HUDEP-2 (cell line): ENCODE measurements around the gene CDH2.

Source experiments
- DNase-seq, 76 experiments: peaks; one replicate each; lab custom pipeline; 2025; ENCODE audit not compliant: unreplicated experiment in 76 of 76; lab: John Stamatoyannopoulos, UW

The CDH2 gene

DNA sequence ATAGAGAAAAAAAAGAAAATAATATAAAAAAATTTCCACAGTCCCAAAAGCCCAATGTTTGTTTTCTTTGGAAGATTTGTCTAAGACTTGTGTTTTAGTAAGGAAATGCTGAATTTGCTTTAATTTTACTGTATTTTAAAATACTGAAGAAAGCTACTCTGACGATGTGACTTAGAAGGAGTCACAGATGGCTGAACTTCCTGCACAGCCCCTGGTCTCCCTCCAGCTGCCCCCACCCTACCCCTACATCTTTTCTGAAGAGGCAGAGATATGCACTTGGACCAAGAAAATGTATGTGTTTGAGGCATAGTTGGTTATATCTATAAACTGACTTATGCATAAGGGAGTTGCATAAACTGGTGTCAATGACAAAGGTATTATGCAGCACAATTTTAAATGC is 172.3 kb downstream of the CDH2 start:
- no peak for DNase-seq

DNA sequence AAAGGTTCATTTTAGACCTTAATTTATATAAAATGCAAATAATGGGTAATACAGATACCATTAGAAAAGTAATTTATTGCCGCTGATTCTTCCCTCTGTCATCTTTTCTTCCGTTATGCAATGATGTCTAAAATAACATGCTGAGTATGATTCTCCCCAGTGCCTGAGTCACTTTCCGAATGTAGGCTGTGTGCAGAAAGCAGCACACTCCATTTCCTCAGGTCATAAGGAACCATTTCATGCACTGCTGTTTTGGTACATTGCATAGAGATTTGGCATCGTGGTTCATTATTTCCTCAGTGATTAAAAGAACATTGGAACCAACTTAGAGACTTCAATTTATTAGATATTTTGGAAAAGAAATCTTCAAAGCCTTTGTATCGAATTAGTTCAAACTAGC is 173.5 kb downstream of the CDH2 start:
- DNase-seq: no peak

DNA sequence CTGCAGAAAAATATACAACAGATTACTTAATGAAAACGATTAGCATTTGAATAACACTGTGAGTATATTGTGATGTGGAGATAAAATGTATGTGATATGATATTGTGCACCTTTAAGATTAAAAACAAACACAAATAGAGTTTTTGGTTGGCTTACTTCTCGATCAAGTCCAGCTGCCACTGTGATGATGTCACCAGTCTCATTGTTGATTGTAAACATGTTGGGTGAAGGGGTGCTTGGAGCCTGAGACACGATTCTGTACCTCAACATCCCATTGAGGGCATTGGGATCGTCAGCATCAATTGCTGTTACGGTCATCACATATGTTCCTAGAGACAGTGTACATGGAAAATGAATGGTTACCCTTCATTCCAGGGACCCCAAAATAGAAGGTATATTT is 174.1 kb downstream of the CDH2 start:
- no peak for DNase-seq

DNA sequence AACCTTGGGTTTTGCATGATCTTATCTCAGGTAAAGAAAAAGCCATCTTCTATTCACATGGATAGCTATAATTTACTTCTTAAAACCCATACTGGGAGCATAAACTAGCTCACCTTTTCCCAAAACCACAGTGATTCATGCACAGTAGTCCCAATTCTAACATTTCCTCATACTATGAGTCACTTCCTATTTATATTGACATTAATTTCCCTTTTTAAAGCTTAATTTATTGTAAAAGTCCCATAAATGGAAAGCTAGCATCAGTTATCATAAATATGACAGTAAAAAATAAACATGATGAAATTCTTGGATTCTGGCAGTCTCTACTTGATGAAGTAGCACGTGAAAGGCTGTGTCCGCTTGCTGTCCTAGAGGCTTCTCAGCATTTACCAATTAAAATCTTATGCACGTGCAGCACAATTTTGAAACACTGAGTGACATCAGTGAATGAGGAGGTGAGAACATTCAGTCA is 180.1 kb downstream of the CDH2 start:
- DNase-seq: no peak

DNA sequence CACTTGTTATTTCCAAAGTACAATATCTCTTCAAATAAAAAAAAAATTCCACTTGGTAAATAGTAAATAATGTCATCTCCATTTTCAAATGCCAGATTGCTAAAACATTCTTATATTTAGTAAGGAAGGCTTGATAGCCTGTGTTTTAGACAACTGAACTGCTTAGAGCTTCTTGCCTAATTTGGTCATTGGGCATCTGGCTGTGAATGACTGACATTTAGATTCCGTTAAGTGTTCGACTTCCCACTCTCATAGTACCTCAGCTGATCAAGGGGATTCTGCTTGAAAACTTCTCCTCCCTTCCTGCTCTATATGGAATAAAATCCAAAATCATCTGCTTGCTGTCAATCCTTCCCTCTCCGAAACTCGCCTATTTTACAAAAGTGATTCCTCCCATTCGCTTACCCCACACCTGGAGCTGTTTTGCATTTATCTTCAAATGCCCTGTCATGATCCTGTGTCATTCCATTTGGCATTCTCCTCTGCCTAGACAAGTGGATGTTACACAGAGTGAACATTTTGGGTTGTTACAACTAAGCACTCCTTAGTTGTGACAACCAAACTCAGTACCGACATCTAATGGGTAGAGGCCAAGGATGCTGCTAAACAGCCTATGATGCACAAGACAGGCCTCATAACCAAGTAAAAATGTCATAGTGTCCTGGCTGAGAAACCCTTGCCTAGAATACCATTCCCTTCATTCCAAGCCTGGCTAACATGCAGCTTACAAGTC is 181.0 kb downstream of the CDH2 start:
- DNase-seq: no peak

DNA sequence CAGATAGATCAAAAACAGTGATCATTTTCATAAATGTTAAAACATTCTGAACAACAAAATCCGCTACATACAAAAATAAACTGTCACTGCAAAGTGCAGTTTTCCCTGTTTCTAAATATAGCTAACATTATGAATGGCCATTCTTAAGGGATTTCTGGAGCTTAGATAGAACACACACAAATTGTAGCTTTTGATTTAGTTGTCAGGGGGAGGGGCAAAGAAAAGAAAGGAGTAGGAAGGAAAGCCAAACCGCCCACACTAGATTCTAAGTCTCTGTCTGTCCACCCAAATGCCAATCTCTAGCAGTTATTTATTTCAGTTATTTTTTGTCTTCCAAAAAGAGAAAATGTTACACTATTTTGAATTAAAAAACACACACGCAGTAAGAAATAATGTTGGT is 182.4 kb downstream of the CDH2 start:
- DNase-seq: no peak

DNA sequence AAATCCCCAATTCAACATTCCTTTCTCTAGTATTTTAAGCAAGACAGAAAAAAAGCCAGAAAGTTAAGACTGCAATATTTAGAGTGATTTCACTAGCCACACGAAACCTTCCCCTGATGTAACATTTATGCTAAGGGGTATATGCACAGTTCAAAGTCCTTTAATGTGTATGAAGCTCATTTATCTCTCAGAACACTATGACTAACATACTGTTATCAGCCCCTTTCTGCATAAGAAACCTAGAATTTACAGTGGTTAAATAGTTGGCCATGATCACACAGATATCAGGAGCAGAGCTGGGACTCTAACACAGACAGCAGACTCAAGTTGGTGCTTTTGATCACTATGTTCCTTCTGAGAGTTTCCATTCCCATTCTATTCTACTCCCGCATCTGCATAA is 185.5 kb downstream of the CDH2 start:
- no peak for DNase-seq

DNA sequence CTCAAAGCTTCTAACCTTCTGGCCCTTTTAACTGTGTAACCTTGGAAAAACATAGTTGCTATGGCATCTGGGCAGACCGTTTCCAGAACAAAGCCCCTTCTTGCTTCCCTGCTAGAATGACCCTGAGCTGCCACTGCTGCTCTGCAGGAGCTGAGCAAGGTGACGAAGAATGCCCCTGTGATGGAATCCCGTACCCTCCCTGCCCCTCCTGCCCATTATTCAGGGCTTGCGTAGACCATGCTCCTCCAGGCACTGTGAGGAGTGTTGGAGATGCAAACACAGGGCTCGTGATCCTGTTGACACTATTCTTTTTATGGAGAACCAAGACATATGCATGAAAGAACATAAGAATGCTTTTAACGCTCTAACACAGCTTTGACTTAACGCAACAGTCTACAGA is 191.1 kb downstream of the CDH2 start:
- no peak for DNase-seq

DNA sequence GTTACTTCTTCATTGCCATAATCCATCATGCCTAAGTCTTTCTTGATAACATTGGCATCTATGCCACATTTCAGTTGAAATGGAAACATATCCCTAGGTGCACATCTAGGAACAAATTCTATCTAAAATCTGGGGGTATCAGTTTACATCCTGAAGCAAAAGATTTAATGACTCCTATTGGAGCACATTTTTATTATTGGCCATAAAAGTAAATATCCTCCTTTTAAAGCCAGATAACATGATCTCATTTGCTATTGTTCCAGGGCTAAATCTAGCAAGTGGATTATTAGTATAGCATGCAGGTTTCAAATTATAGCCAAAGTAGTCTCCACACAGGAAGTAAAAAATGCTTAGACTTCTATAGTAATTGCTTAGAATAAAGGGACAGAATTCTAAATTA is 193.2 kb downstream of the CDH2 start:
- DNase-seq: no peak

DNA sequence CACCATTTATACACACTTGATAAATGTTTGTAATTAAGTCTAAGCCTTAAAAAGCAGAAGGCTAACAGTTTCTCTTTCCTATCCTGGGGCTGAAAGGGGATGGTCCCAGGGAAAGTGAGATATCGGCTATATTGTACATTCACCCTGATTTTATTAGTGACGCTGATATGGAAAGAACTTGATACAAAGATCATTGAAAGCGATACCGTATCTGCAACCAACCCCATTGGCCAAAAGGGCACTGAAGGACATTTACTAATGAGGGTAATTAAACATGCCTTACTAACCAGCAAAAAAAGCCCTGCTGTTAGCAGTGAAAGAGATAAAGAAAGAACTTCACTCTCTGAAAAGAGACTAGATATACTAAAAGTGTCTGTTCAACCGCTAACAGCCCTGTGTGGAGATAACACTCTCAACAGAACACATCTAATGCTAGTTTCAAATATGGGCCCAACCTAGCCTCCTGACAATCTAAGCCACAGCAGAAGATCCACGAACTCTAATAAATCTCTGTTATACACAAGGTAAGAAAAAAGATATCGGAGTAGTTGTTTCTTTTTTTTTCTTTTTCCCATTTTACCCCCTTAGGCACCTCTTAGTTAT is 200.0 kb downstream of the CDH2 start:
- DNase-seq: no peak

DNA sequence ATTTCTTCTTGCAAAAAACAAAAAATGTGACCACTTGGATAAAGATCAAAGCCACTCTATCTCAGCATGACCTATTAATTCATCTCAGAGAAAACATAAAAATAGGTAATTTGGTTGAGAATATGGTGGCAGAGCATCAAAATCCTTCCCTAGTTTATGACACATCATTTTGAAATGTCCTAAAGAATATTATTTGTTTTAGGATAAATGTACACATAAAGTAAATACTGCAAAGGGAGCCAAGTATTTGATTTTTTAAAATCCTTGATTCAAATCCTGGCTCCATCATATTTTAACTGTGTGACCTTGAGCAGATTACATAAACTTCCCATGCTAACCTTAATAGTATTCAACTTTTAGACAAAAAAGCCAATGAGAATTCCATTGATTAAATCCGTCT is 206.6 kb downstream of the CDH2 start:
- no peak for DNase-seq

DNA sequence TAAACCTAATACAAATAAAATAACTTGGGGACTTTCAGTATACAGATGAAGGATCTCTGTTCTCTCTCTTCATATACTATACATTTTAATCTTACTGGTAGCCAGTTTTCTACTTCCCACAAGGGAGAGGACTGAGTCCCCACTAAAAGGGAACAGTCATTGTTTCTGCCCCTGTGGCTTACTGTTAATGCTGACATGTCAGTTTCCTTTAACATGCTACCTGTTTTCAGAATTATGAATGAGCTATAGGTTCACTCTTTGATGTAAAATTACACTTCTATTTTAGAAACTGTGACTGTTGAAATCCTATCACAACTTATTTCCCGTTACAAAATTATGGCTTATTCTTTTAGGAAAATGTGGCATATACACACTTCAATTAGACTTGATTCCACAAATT is 207.7 kb downstream of the CDH2 start:
- no peak for DNase-seq

DNA sequence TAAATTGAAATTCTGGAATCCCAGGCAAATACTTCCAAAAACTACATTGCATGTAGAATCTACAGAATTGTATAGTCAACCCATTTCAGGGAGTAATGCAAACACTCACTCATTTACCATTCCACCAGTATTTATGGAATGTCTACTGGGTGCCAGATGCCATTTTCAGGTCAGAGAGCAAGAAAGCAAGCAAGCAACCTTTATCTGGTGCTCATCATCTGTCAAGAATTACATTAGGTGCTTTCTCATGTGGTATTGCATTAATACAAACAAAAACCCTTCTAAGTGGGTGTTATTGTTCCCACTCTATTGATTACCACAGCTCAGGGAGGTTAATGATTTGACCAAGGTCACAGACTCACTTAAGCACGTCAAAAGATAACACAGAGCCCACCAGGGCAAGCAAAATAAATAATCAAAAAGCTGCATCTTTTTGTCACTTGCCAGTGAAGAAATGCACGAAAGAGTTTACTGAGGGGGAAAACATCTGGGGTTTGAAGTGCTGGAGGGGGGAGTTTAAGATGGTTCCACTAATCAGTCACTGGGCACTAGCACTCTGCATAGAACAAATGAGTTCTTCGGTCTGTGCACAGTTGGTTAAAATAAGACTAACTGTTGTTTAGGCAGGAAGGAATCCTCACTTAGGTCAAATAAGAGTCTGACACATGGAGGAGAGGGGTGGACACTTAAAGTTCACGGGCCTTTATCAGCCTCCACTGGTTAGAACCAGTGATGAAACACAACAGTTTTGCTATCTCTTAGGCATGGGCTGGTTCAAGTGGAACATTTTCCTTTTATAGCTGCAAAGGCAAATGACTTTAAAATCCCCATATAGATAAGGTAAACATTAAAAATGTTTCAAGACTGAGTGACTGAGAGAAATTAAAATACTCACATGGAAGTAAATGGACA is 208.8 kb downstream of the CDH2 start:
- no peak for DNase-seq

DNA sequence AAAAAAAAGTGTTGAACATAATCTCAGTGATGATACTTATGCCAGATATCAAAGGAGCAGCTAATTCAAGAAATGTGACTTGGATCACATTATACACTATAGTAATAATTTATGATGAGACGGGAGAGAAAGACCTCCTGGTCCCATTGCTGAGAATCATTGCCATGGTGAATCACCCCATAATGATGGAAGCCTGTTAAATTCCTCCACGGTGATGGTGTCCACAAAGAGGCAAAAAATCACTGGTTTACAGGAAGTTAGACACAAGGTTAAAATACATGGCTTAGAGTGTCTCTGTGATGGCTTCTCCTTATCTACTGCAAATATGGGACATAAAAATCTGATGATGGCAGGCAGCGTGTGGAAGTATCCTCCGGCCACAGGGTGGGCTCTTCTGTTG is 210.0 kb downstream of the CDH2 start:
- no peak for DNase-seq

DNA sequence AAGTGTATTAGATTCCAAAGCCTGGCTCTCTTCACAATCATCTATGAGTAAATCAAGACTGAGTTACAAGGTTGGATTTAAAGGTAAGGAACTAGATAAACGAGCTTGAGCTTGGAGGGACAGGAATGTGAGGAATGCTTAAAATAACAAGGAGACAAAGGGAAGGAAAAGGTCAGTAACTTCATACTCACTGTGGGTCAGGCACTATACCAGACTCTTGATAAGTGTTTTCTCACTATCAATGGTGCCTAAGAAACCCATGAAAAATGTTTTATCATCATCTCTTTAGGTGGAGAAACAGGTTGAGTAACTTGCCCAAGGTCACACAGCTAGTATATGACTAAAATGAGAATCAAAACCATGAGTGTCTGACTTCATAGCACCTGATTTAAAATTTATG is 212.1 kb downstream of the CDH2 start:
- DNase-seq: no peak

DNA sequence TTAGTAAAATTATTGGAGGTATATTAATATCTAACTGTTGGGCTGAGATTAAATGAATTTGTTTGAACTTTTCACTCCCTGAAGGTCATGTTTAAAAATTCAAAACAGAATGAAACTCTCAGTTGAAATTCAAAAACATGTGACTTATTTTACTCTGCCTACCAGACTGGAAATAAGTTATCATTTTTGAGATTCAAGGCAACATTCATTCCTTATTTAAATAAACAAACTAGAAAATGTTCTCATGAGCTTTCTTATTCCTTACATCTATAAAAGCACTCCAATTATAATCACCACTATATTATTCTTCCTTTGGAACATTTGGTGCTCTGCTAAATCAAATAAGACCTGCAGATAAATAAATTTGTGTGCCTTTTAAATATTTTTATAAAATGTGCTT is 217.8 kb downstream of the CDH2 start:
- DNase-seq: no peak

DNA sequence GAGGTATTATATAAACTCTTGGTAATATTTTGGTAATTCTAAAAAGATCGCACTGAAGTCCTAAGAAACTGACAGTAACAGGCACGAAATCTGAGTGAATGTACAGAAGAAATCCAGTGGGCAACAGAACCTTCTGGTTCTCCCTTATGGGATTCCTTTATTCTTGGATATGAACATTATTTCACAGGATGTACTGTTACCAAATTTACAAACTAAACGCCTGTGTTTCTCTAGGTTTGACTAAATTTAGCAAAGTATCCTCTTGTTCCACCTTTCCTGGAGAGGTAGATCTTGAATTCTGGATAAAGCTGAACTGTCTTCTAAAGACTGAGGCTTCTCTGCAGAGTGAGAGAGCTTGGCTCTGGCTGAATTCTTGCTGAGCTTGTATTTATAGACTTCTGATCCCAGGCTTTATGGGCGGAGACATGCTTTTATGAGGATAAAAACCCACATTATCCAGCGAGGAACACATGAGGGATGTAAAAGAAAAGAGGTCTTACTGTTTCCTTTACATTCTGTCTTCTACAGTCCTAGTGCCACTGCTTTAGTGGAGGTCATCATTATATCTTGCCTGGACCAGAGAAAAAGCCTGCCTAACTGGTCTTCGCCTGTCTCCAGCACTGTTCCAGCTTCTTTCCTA is 220.8 kb downstream of the CDH2 start:
- DNase-seq: no peak

DNA sequence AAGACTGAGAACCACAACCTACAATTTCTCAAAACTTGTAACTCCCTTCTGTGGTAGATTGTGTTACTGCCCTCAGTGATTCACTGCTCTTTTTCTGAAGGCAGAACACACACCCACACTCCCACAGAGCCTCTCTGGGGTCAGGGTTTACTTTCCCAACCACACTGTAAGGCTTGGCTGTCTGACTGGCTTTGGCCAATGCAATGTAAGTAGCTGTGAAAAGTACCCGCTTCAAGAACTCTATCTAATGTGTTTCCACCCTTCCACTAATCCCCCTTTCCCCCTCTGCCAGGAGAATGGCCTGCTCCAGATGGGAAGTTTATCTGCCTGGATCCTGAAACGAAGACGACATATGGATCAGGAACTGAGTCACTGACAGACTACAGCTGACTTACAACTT is 222.7 kb downstream of the CDH2 start:
- no peak for DNase-seq

DNA sequence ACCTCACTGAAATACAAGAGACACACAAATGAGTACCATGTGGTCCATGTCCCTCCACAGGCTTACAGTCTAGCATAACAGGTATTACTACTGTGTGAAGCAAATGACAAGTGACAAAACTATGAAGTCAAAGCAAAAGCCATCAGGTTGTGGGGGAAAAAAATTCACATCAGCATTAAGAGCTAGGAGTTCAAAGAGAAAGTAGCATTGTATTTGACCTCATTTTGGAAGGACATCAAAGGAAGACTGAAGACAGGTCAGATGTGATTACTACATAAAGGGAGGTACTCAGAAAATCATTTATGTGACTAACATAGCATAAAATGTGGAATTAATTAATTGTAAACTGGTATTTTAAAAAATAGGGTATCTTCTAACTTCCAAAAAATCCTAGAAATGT is 224.2 kb downstream of the CDH2 start:
- DNase-seq: no peak

DNA sequence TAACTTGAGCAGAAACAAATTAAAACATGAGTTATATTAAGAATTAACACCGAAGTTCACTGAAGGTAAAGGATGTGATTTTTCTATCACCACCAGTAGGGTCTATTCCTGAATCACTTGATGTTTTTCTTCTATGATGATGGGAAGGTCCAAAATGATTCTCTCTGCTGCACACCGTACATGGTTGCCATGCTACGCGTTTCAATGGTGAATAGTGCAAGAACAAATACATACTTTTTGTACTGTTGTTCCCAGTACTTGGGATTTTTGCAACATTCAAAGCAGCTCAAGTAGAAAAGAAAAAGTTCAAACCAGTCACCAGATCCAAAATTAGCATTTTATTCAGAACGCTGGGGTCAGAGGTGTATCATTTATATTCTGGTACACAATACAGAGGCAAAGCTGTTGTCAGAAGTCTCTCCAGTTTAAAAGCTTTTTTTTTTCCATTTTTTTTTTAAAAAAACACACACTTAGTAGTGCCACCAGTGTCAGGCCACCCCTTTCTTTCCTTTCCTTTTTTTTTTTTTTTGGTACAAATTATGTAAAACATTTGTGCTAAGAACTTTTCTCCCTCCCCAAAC is 226.2 kb downstream of the CDH2 start:
- DNase-seq: no peak

DNA sequence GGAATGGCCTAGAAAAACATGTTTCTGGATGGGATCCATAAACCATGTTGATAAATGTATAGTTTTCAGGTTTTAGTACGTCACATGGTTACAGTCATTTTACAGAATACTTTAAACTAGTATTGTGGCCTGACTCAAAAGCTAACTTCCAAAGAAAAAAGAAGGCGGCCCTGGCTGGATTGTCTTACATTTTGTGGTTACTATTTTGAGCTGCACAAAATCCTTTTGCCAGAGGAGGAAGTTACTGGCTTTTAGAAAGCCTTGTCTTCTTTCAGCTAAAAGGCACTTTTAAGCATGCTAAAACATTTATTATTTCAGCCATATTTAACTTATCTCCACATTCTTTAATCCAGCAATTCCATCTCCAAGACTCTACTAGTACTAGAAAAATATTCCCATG is 227.9 kb downstream of the CDH2 start:
- no peak for DNase-seq
